Endothelial cell of umbilical vein (primary cell): ENCODE measurements around the gene AASDHPPT. TPM values are rescaled to one million over a fixed set of nuclear protein-coding genes. Genes with fewer than 3 reads are reported as not detected.

Experiments used
- BruUV-seq: library from RNA; stranded (reverse); fragments of 400-500 nt; replicated peaks from 2 replicates; lab custom pipeline; 2021; lab: Mats Ljungman, UMichigan
- CTCF ChIA-PET: fragments of 300-600, 350-600 bp; sonication (Branson Sonifier 250); formaldehyde crosslinking; loops from one replicate; lab custom pipeline; 2021; ENCODE audit warnings: antibody characterized with exemption, inconsistent platforms; lab: Charles Lee
- POLR2A ChIA-PET: fragments of 300-600, 350-600 bp; sonication (Branson Sonifier 250); formaldehyde crosslinking; loops from one replicate; lab custom pipeline; 2021; ENCODE audit warnings: antibody characterized with exemption, inconsistent platforms; lab: Charles Lee
- DNase-seq: peaks from one replicate; pipeline ENCODE4 v3.0.0-alpha.2; 2011; ENCODE audit warnings: low read depth, low spot score
- FAIRE-seq: peaks from 2 replicates; lab custom pipeline; 2011; peaks lifted over from hg19 to GRCh38; lab: Jason Lieb, UNC
- H2AFZ ChIP-seq: 2 replicates; pipeline ENCODE4 v1.6.0; 2012; ENCODE audit warnings: low read depth, low read length, control low read depth, inconsistent platforms
- H3K27ac ChIP-seq: 2 replicates; pipeline ENCODE4 v1.5.1; 2011; ENCODE audit warnings: low read depth, mild to moderate bottlenecking, control low read depth, low read length, moderate library complexity; ENCODE audit not compliant: insufficient read depth
- H3K27me3 ChIP-seq, 2 experiments: 2 replicates each; pipeline versions ENCODE4 v1.6.0 to v1.6.1; 2011; ENCODE audit warnings: low read length in 2 of 2, mixed read lengths in 1 of 2; ENCODE audit not compliant: control insufficient read depth in 2 of 2, insufficient read depth in 2 of 2
- H3K36me3 ChIP-seq, 2 experiments: 2 replicates in 1 of 2; 3 replicates in 1 of 2; pipeline ENCODE4 v1.5.1; 2011; ENCODE audit warnings: low read length in 2 of 2, mild to moderate bottlenecking in 1 of 2, moderate library complexity in 1 of 2; ENCODE audit not compliant: control insufficient read depth in 2 of 2, insufficient read depth in 2 of 2; ENCODE audit errors: extremely low read depth in 1 of 2
- H3K4me1 ChIP-seq: 3 replicates; pipeline ENCODE4 v1.5.1; 2011; ENCODE audit warnings: mild to moderate bottlenecking, low read length; ENCODE audit not compliant: control insufficient read depth, insufficient read depth; ENCODE audit errors: extremely low read depth
- H3K4me2 ChIP-seq: 2 replicates; pipeline ENCODE4 v1.6.1; 2011; ENCODE audit warnings: low read length, control low read depth, mixed read lengths; ENCODE audit not compliant: insufficient read depth
- H3K4me3 ChIP-seq, 3 experiments: fragments of 200-600 bp in 1 of 3; sonication (generic), shearing (Covaris generic) in 1 of 3; replicated peaks in 1 of 3; 2 replicates each; pipeline ENCODE4 v1.5.1; 2011 to 2016; ENCODE audit warnings: control low read depth in 3 of 3, low read length in 3 of 3, mild to moderate bottlenecking in 2 of 3, inconsistent platforms in 1 of 3, low read depth in 1 of 3, moderate library complexity in 1 of 3; ENCODE audit not compliant: insufficient read depth in 1 of 3
- H3K79me2 ChIP-seq: 2 replicates; pipeline ENCODE4 v1.6.0; 2012; ENCODE audit warnings: low read length, inconsistent platforms; ENCODE audit not compliant: control insufficient read depth, insufficient read depth
- H3K9ac ChIP-seq: replicated peaks from 2 replicates; pipeline ENCODE3; 2011; ENCODE audit warnings: low read length, control low read depth; ENCODE audit not compliant: insufficient read depth; ENCODE audit errors: extremely low read depth
- H3K9me1 ChIP-seq: replicated peaks from 3 replicates; pipeline ENCODE4 v1.6.0; 2011; ENCODE audit warnings: mild to moderate bottlenecking, low read length; ENCODE audit not compliant: control insufficient read depth, insufficient read depth; ENCODE audit errors: extremely low read depth
- H3K9me3 ChIP-seq: replicated peaks from 2 replicates; pipeline ENCODE4 v1.5.1; 2012; ENCODE audit warnings: low read length, inconsistent platforms; ENCODE audit not compliant: control insufficient read depth, insufficient read depth
- H4K20me1 ChIP-seq: replicated peaks from 2 replicates; pipeline ENCODE3; 2011; ENCODE audit warnings: mild to moderate bottlenecking, low read length; ENCODE audit not compliant: control insufficient read depth, insufficient read depth; ENCODE audit errors: extremely low read depth
- FOS ChIP-seq: IDR thresholded peaks from 2 replicates; pipeline ENCODE4 v1.6.1; 2011; ENCODE audit warnings: mild to moderate bottlenecking, low read length, moderate library complexity, borderline replicate concordance; ENCODE audit not compliant: insufficient read depth
- POLR2A ChIP-seq: IDR thresholded peaks from 2 replicates; pipeline ENCODE4 v1.6.1; 2012; ENCODE audit warnings: low read depth, mild to moderate bottlenecking, control low read depth, low read length
- dilution Hi-C: fragments of 300-500 bp; cut with MboI; formaldehyde crosslinking; loops from one replicate; pipeline ENCODE4 v1.15.0; 2019; ENCODE audit warnings: low sequenced_read_pairs; ENCODE audit not compliant: extremely low pct_ligation_motif_present
- intact Hi-C: fragments of 100-400 bp; cut with micrococcal nuclease; formaldehyde crosslinking; loops from one replicate; pipeline ENCODE4 v1.10.0; 2022
- polyA plus RNA-seq, 4 experiments: library from polyadenylated mRNA; depleted of rRNA in 3 of 4; stranded (reverse) in 3 of 4; unstranded in 1 of 4; fragments of >200 nt; gene quantifications; 2 replicates each; pipeline versions ENCODE4 v1.2.1 to v1.2.3, GENCODE V29; 2011 to 2012; ENCODE audit warnings: missing spikeins in 1 of 4
- total RNA-seq: library from RNA; stranded (reverse); gene quantifications from 2 replicates; pipeline ENCODE4 v1.2.3, GENCODE V29; 2021

AASDHPPT gene
- total and polyA plus RNA-seq, 2 donors (not counting 3 experiments of a cell fraction or from before 2014, with no cell fraction given): 14.3 to 34.2 TPM

DNA sequence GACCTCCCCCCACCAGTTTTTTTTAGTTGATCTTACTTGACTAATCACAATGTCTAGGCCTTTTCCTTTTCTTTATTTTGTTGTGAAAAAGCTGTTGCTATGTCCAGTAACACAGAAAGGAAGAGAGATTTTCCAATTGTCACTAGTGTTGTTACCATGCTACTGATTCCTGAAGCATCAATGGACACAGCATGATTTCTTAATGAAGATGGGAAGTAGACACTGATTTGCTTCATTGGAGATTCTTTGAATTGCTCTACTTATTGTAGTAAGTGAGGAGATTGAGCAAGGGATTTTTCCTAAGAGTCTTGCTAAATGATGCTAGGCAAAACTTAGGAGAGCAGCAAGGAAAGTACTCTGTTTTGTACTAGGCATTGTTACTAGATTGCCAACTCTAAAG lies 4.6 kb downstream of the AASDHPPT start:
- no TSS peak for BruUV-seq
- peaks cover 5 to 11% of the 10 kb centered on the region in 2 experiments for H3K36me3 ChIP-seq
- no peak overlapping the region for H3K4me3 ChIP-seq
- DNase-seq (no peak), FAIRE-seq (no peak)
- no peak overlapping the region for H3K4me2 ChIP-seq
- no peak overlapping the region for H2AFZ ChIP-seq
- ChIA-PET CTCF (no interaction called here), POLR2A (no interaction called here)
- no peaks in the 10 kb centered on the region for H3K27me3 ChIP-seq
- H3K79me2 ChIP-seq: peaks cover 66% of the 10 kb centered on the region
- H3K9me3 ChIP-seq: no peaks in the 10 kb centered on the region
- H3K9me1 ChIP-seq: no peaks in the 10 kb centered on the region
- no peak overlapping the region for H3K9ac ChIP-seq
- H4K20me1 ChIP-seq: no peaks in the 10 kb centered on the region
- no peak overlapping the region for H3K27ac ChIP-seq
- intact Hi-C loops (loop anchor here (10.0 kb wide), 1 partner anchor 1463 kb away; no protein-coding TSS in a partner anchor), dilution Hi-C loops (no loop called here)
- TF ChIP-seq POLR2A: no peak
- peaks cover 11% of the 10 kb centered on the region for H3K4me1 ChIP-seq

DNA sequence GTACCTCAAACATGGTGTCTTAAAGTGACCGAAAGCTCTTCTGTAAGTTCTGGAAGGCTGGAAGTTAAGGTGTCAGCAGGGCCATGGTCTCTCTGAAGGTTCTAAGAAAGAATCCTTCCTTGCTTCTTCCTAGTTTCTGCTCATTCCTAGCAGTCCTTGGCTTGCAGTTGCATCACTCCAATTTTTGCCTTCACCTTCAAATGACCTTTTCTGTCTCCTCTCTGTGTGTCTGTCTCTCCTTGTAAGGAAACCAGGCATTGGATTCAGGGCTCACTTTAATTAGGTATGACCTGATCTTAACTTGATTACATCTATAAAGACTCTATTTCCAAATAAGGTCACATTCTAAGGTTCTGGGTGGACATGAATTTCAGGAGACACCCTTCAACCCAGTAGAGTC lies 8.7 kb downstream of the AASDHPPT start:
- no peak overlapping the region for H3K4me3 ChIP-seq
- intact Hi-C loops (loop anchor here (1.0 to 10.0 kb wide), 3 partner anchors 9 to 1459 kb away; partner anchors contain the start of genes AASDHPPT, GUCY1A2 and KBTBD3), dilution Hi-C loops (no loop called here)
- H4K20me1 ChIP-seq: peaks cover 3% of the 10 kb centered on the region
- FAIRE-seq (no peak), DNase-seq (no peak)
- ChIA-PET CTCF (interaction anchor here (1.2 to 2.7 kb wide), 8 partner anchors 8 to 932 kb away, joined by 3 to 30 read pairs (median 6); partner anchors contain the start of genes AASDHPPT and KBTBD3), POLR2A (interaction anchor here (1.5 kb wide), 1 partner anchor 73 kb away, joined by 3 read pairs; no protein-coding TSS in a partner anchor)
- H3K79me2 ChIP-seq: peaks cover 64% of the 10 kb centered on the region
- peaks cover 5 to 11% of the 10 kb centered on the region in 2 experiments for H3K36me3 ChIP-seq
- no peak for TF ChIP-seq FOS
- no peak overlapping the region for H2AFZ ChIP-seq
- no peak overlapping the region for H3K4me2 ChIP-seq
- no peaks in the 10 kb centered on the region for H3K9me3 ChIP-seq
- H3K4me1 ChIP-seq: no peaks in the 10 kb centered on the region
- H3K9ac ChIP-seq: no peak overlapping the region
- H3K27ac ChIP-seq: no peak overlapping the region
- H3K9me1 ChIP-seq: no peaks in the 10 kb centered on the region
- no peaks in the 10 kb centered on the region for H3K27me3 ChIP-seq
- BruUV-seq: no TSS peak
